Tibial artery (tissue), 4 donors: Measurements from ENCODE around the gene SPIRE2.
"Not testable (repeated sequence)": the region's sequence is repeated elsewhere in the genome, so short reads cannot be mapped to it uniquely, and the experiment has no call there.

Source experiments
- DNase-seq, 2 donors: peaks; one replicate each; pipeline ENCODE4 v3.0.0-alpha.2; 2019
- H3K27ac ChIP-seq, 2 donors: fragments of 200-600 bp; sonication (generic) in 1 of 2; 1 replicate in 1 of 2; 2 replicates in 1 of 2; pipeline ENCODE4 v1.5.1; 2018 to 2019; ENCODE audit warnings: mild to moderate bottlenecking in 1 of 2
- H3K27me3 ChIP-seq, 2 donors: fragments of 200-600 bp; sonication (generic) in 1 of 2; one replicate each; pipeline versions ENCODE4 v1.5.1 to v1.6.0; 2016 to 2019
- H3K36me3 ChIP-seq, 3 donors: fragments of 200-600 bp; sonication (generic) in 2 of 3; one replicate each; pipeline ENCODE4 v1.5.1; 2016 to 2019; ENCODE audit warnings: mild to moderate bottlenecking in 2 of 3
- H3K4me1 ChIP-seq, 4 donors: fragments of 200-600 bp; sonication (generic) in 2 of 4; 1 replicate in 3 of 4; 2 replicates in 1 of 4; pipeline ENCODE4 v1.5.1; 2016 to 2019
- H3K4me3 ChIP-seq, 2 donors: fragments of 200-600 bp; sonication (generic) in 1 of 2; 1 replicate in 1 of 2; 2 replicates in 1 of 2; pipeline ENCODE4 v1.5.1; 2018 to 2019; ENCODE audit warnings: mild to moderate bottlenecking in 2 of 2
- H3K9me3 ChIP-seq, 3 donors: fragments of 200-600 bp; sonication (generic) in 1 of 3; one replicate each; pipeline ENCODE4 v1.5.1; 2016 to 2019
- CTCF ChIP-seq, 2 experiments: fragments of 200-600 bp in 1 of 2; fragments of 450-650 bp in 1 of 2; IDR thresholded peaks; one replicate each; pipeline ENCODE4 v1.5.1; 2017 to 2019; ENCODE audit warnings: antibody characterized with exemption in 2 of 2, mild to moderate bottlenecking in 1 of 2, moderate library complexity in 1 of 2
- intact Hi-C: fragments of 100-400 bp; cut with DNase I; formaldehyde crosslinking; loops from one replicate; pipeline ENCODE4 v1.15.0; 2023; ENCODE audit warnings: low total_unique reads

SPIRE2 gene

GRCh38 chr16:89828199-89828869 is at the start of gene SPIRE2:
SPIRE2 (plus strand) TSS chr16:89828475; CDS start chr16:89828551, 76 bp downstream.
- Histone ChIP-seq H3K4me1 (peaks cover 0 to 21% (median 13%) of the 10 kb centered on the region in 4 donors), H3K4me3 (peak within 1 kb of the TSS; percentile 39 to 45), H3K27ac (no peak within 1 kb of the TSS), H3K36me3 (no peaks in the 10 kb centered on the region), H3K27me3 (peaks cover 0 to 50% of the 10 kb centered on the region in 2 donors), H3K9me3 (no peaks in the 10 kb centered on the region)
- peak; percentile 34 to 80 for DNase-seq
- TF ChIP-seq CTCF (IDR thresholded peaks at IDR 0.05), result no peak
- intact Hi-C loops, result no loop called here

GRCh38 chr16:89779231-89779908 is 48.9 kb upstream of the SPIRE2 start:
- no peaks in the 10 kb centered on the region for H3K36me3 ChIP-seq

GRCh38 chr16:89779909-89780305 is 48.4 kb upstream of the SPIRE2 start:
- no peak for TF ChIP-seq CTCF (IDR thresholded peaks at IDR 0.05)
- Histone ChIP-seq H3K36me3 (no peaks in the 10 kb centered on the region), H3K4me1 (no peaks in the 10 kb centered on the region), H3K9me3 (no peaks in the 10 kb centered on the region), H3K27ac (no peak overlapping the region), H3K4me3 (no peak overlapping the region), H3K27me3 (no peaks in the 10 kb centered on the region)
- intact Hi-C loops, result no loop called here
- no peak for DNase-seq

More at GRCh38 chr16:89779231-89779908, 48.9 kb upstream of the SPIRE2 start:
- H3K27ac ChIP-seq, result no peak overlapping the region
- no peak overlapping the region for H3K4me3 ChIP-seq
- H3K27me3 ChIP-seq, result no peaks in the 10 kb centered on the region
- H3K9me3 ChIP-seq, result no peaks in the 10 kb centered on the region
- intact Hi-C loops, result no loop called here
- no peak for TF ChIP-seq CTCF (IDR thresholded peaks at IDR 0.05)
- no peak for DNase-seq
- H3K4me1 ChIP-seq, result no peaks in the 10 kb centered on the region

GRCh38 chr16:89782489-89782888 is 45.8 kb upstream of the SPIRE2 start:
- TF ChIP-seq CTCF (IDR thresholded peaks at IDR 0.05), result no peak
- no peak overlapping the region for H3K27ac ChIP-seq
- no peaks in the 10 kb centered on the region for H3K9me3 ChIP-seq
- no peak overlapping the region for H3K4me3 ChIP-seq
- H3K27me3 ChIP-seq, result no peaks in the 10 kb centered on the region
- H3K4me1 ChIP-seq, result no peaks in the 10 kb centered on the region
- intact Hi-C loops, result no loop called here
- no peak for DNase-seq
- no peaks in the 10 kb centered on the region for H3K36me3 ChIP-seq

GRCh38 chr16:89783952-89784351 is 44.3 kb upstream of the SPIRE2 start:
- intact Hi-C loops, H3K4me3 ChIP-seq, H3K4me1 ChIP-seq, DNase-seq, H3K27ac ChIP-seq, H3K9me3 ChIP-seq, H3K36me3 ChIP-seq, H3K27me3 ChIP-seq: not testable (repeated sequence)

GRCh38 chr16:89784406-89784805 is 43.9 kb upstream of the SPIRE2 start:
- no peaks in the 10 kb centered on the region for H3K9me3 ChIP-seq
- H3K4me3 ChIP-seq, result no peak overlapping the region
- TF ChIP-seq CTCF (IDR thresholded peaks at IDR 0.05), result no peak
- H3K27me3 ChIP-seq, result no peaks in the 10 kb centered on the region
- intact Hi-C loops, result no loop called here
- no peaks in the 10 kb centered on the region for H3K36me3 ChIP-seq
- no peaks in the 10 kb centered on the region for H3K4me1 ChIP-seq
- DNase-seq, result no peak
- no peak overlapping the region for H3K27ac ChIP-seq
